GM12873 (cell line): ENCODE results near the gene NKAIN2.
A peak's percentile ranks its signal among the peaks of the same experiment; 100 is the strongest.

Source experiments
- CTCF ChIP-seq: IDR thresholded peaks from 2 replicates; pipeline ENCODE4 v1.5.1; 2012; ENCODE audit warnings: low read depth, mild to moderate bottlenecking, moderate library complexity, low read length, control low read depth; ENCODE audit not compliant: insufficient read depth; ENCODE audit errors: missing control alignments

Gene NKAIN2

GRCh38 chr6:123794799-123795198 is 8.9 kb upstream of the NKAIN2 start:
- no peak for TF ChIP-seq CTCF

GRCh38 chr6:123801067-123801466 is 2.6 kb upstream of the NKAIN2 start:
- no peak for TF ChIP-seq CTCF

- no peak for TF ChIP-seq CTCF
These were observed 1.3 kb upstream of the NKAIN2 start for GRCh38 chr6:123802351-123802696.

- TF ChIP-seq CTCF, result peak; percentile 94
These were observed 765 bp upstream of the NKAIN2 start for GRCh38 chr6:123802697-123803503.

GRCh38 chr6:123804014-123804786 is 535 bp downstream of the NKAIN2 start:
- TF ChIP-seq CTCF, result no peak

- TF ChIP-seq CTCF, result no peak
These were observed 1.3 kb downstream of the NKAIN2 start for GRCh38 chr6:123804787-123805540.

- no peak for TF ChIP-seq CTCF
These were observed 2.3 kb downstream of the NKAIN2 start for GRCh38 chr6:123805921-123806320.
